PC-9 (cell line): Measurements from ENCODE around the gene HSD3B2.

Source experiments
- CTCF ChIP-seq: fragments of 200-600 bp; sonication (generic); conservative IDR thresholded peaks from 2 replicates; pipeline ENCODE4 v1.6.1; 2017; ENCODE audit warnings: mixed run types, antibody characterized with exemption, mild to moderate bottlenecking, moderate library complexity
- EZH2 ChIP-seq: fragments of 200-600 bp; sonication (generic); IDR thresholded peaks from 2 replicates; pipeline ENCODE4 v1.8.0; 2017; ENCODE audit warnings: antibody characterized with exemption, low read depth

GRCh38 chr1:119380983-119381662 lies 33.8 kb upstream of the HSD3B2 start:
- TF ChIP-seq CTCF (no peak), EZH2 (no peak)
